Retinal pigment epithelial cell (primary cell): ENCODE measurements around the gene NR6A1.
"Not testable (repeated sequence)": the region's sequence is repeated elsewhere in the genome, so short reads cannot be mapped to it uniquely, and the experiment has no call there.

ENCODE experiments used
- DNase-seq: peaks from one replicate; pipeline ENCODE4 v3.0.0-alpha.2; 2010; ENCODE audit warnings: low read depth
- H3K4me3 ChIP-seq: 2 replicates; pipeline ENCODE4 v1.5.1; 2011; ENCODE audit warnings: mild to moderate bottlenecking, low read length, control low read depth, moderate library complexity
- CTCF ChIP-seq: conservative IDR thresholded peaks from 2 replicates; pipeline ENCODE4 v1.5.1; 2011; ENCODE audit warnings: low read depth, low read length, control low read depth, inconsistent platforms

The NR6A1 gene

GRCh38 chr9:124776618-124776953 lies 5.5 kb upstream of the NR6A1 start:
- DNase-seq: no peak
- TF ChIP-seq CTCF: no peak
- peak overlapping the region; percentile 24 for H3K4me3 ChIP-seq

GRCh38 chr9:124774129-124774978 lies 3.2 kb upstream of the NR6A1 start:
- TF ChIP-seq CTCF: peak; percentile 84
- DNase-seq: no peak
- no peak overlapping the region for H3K4me3 ChIP-seq

GRCh38 chr9:124773473-124774128 lies 2.5 kb upstream of the NR6A1 start:
- no peak for DNase-seq
- H3K4me3 ChIP-seq: no peak overlapping the region
- TF ChIP-seq CTCF: no peak

- DNase-seq, H3K4me3 ChIP-seq: not testable (repeated sequence)
These were observed 1.8 kb upstream of the NR6A1 start for GRCh38 chr9:124772877-124773276.

GRCh38 chr9:124771867-124772679 lies 962 bp upstream of the NR6A1 start:
- no peak for DNase-seq
- H3K4me3 ChIP-seq: peak overlapping the region; percentile 73

GRCh38 chr9:124770359-124771020 lies 621 bp downstream of the NR6A1 start:
- no peak for DNase-seq
- no peak for TF ChIP-seq CTCF
- peak overlapping the region; percentile 73 for H3K4me3 ChIP-seq

More at GRCh38 chr9:124771867-124772679, 962 bp upstream of the NR6A1 start:
- TF ChIP-seq CTCF: peak; percentile 85
